HG03575 (cell line): ENCODE data around the gene CABLES2.

Experiments
- ATAC-seq: cut with Tn5 transposase; IDR thresholded peaks from one replicate; pipeline ENCODE4 v1.9.1; 2021; ENCODE audit not compliant: unreplicated experiment, insufficient number of reproducible peaks, low FRiP score; ENCODE audit errors: extremely low read depth

The CABLES2 gene

GRCh38 chr20:62344092-62344491, 63.0 kb downstream of the CABLES2 start:
- no peak for ATAC-seq

- ATAC-seq = no peak
These were observed 64.2 kb downstream of the CABLES2 start for GRCh38 chr20:62342910-62343309.

GRCh38 chr20:62339647-62340062, 67.4 kb downstream of the CABLES2 start:
- ATAC-seq = no peak
